Globus pallidus (tissue), 1 donor: ENCODE results near the gene HPCAL4.

Experiments
- DNase-seq: peaks from one replicate; pipeline ENCODE4 v3.0.0-alpha.2; 2015; ENCODE audit warnings: low spot score

HPCAL4 gene

DNA sequence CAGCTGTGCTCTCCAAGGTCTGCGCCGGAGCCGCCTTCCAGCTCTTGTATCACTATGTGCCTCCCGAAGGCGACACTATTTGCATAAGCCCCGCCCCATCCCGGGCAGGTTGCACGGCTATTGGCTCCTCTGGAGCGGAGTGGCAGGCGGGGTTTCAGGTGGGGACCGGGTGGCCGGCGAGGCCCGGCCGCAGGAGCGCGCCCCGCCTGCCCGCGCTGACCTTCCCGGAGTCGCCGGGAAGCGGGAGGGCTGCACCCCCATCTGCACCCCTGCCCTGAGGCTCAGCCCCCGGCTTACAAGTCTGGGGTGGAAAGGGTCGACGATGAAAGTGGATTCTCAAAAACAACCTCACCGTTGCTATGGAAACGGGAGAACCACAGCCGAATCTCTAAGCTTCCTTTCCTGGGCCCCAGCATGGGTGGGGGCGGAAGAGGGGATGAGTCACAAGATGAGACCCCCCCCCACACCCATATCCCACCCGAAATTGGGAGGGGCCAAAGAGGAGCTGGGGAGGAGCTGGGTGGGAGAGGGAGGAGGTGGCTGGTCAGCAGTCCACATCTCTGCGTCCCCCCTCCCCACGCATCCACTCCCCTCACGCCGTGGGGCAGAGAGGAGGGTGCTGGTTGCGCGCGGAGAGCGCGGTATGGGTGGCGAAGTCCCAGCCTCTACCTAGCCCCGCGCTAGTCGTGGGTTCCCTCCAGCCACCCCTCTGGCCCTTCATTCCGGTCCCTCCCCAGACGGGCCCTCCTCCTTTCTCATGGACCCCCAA lies at the start of gene HPCAL4:
Gene HPCAL4, minus strand, starts transcription at position 51 of the 769 bp plus-strand sequence. CDS start 6,830 bp downstream, outside the sequence.
- peak; percentile 75 for DNase-seq

GRCh38 chr1:39738622-39739366 lies 47.6 kb upstream of the HPCAL4 start, which contains the start of gene PPIE:
TSS of gene PPIE (plus strand) at chr1:39738882. CDS start at chr1:39738901, 19 bp downstream.
- peak; percentile 90 for DNase-seq

DNA sequence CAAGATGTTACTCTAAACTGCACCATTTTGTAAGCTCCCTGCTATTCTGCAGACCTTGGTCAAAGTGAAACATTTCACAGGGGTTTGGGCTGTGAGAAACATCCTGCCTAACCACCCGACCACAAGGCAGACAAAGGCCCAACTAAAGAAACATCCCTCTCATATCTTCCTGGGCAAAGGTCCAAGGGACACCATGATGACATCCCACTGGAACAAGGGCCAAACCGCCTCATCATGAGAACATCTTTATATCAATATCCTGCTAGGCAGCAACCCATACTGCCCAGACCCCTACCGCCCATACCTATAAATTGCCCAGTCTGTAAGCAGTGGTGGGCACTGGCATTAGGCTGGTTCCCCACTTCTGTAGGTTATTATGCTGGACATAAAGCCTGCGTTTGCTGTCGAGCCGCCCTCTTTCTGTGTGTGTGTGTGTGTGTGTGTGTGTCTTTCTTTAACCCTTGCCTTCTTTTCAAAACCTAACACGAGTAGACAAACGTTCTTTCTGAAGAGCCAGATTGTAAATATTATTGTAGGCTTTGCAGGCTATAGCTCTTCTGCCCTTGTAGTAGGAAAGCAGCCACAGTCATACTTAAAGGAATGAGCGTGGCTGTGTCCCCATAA lies 46.4 kb upstream of the HPCAL4 start:
- no peak for DNase-seq

DNA sequence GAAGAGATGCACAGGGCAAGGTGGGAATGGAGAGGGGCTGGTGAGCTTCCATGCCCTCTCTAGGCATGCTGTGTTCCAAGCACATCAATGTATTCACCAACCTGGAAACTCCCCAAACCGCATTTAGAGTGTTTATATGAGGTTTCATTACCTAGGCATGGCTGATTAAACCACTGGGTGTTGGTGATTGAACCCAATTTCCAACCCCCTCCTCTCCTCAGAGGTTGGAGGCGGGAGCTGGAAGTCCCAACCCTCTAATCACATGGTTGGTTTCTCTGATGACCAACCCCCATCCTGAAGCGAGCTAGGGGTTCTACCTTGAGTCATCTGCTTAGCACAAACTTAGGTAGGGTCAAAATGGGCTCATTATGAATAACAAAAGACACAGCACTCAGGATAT lies 44.5 kb upstream of the HPCAL4 start:
- DNase-seq = no peak

DNA sequence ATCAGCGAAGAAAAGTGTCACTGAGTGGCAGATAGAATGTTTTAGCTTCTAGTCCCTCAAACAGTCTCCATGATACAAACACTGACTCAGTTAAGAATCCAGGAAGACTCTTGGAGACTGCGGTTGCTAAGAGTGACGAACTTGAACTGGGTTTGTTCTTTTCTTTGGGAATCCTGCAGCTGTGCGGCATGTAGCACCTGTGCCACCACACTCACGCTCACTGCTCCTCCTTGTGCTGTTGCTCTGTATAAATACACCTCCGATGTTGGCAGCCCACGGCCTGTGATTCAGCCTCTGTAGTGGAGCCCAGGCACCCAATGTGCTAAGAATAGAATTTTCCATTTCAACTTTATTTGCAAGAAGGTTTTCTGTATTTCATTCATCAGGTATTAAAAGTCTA lies 41.9 kb upstream of the HPCAL4 start:
- DNase-seq = no peak

- DNase-seq = no peak
Observed at GRCh38 chr1:39732730-39733129, 41.5 kb upstream of the HPCAL4 start.

- DNase-seq = no peak
Observed at GRCh38 chr1:39729842-39730241, 38.6 kb upstream of the HPCAL4 start.

GRCh38 chr1:39729030-39729429 lies 37.8 kb upstream of the HPCAL4 start:
- no peak for DNase-seq

DNA sequence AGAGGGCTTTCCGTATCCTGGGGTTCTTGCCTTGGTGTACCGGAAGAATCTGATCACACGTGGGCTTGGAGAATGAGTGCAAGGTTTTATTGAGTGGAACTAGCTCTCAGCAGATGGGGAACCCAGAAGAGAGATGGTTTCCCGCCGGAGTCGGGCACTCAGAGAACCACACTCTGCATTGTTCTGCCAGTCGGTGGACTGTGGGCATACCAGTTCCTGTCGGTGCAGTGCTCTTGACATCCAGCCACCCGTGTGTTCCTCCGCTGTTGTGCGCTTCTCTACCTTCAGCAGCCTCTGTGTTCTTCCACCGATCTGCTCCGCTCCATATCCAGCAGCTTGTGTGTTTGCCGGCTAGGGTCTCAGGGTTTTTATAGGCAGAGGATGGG lies 36.7 kb upstream of the HPCAL4 start:
- DNase-seq = no peak

GRCh38 chr1:39727221-39727931 lies 36.1 kb upstream of the HPCAL4 start:
- no peak for DNase-seq

DNA sequence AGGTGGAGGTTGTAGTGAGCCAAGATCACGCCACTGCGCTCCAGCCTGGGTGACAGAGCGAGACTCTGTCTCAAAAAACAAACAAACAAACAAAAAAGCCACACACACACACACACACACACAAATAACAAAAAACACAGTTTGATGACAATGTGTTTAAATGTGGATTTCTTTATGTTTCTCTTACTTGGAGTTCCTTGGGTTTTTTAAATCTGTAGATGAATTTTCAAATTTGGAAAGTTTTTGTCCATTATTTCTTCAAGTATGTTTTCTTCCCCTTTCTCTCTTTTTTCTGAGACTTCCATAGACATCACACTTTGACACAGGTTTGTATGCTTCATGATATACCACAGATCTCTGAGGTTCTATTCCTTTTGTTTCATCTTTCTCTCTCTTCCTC lies 35.4 kb upstream of the HPCAL4 start:
- no peak for DNase-seq

- DNase-seq = no peak
Observed at GRCh38 chr1:39722495-39722894, 31.3 kb upstream of the HPCAL4 start.

DNA sequence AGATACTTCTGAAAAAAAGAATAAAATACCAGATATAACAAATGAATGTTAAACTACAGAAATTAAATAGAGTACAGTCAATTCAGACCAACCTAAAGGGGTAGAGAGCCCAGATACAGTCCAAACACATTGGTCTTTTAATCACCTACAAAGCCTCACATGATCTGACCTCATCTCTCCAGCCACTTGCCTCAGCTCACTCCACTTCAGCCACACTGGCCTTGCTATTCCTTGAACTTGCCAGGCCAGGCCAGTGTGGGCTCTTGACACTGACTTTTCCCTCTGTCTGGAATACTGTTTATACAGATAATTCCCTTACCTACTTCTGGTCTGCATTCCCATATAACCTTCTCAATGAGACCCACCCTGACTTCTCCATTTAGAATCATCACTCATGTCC lies 30.4 kb upstream of the HPCAL4 start:
- no peak for DNase-seq

GRCh38 chr1:39720094-39720999 lies 29.1 kb upstream of the HPCAL4 start:
- DNase-seq = peak; percentile 47

GRCh38 chr1:39717809-39718208 lies 26.6 kb upstream of the HPCAL4 start:
- no peak for DNase-seq

GRCh38 chr1:39713557-39713956 lies 22.3 kb upstream of the HPCAL4 start:
- DNase-seq = no peak

DNA sequence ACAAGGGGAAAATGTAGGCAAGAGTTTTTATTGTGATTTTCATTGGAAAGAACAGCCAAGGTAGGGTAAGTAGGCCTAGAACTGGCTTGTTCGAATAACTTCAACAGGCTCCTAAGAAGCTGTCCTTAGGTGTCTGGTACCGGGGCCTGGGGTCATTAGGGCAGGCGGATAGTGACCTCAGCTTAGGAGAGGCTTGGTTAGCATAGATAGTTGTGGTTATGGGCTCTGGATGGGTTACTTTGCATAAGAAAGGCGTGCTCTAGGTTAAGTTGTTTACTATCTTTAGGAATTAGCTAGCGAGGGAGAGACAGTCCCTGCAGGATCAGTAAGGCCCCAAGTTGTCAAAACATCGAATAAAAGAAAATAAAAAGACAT lies 20.7 kb upstream of the HPCAL4 start:
- no peak for DNase-seq

GRCh38 chr1:39711104-39711965 lies 20.1 kb upstream of the HPCAL4 start:
- no peak for DNase-seq

- DNase-seq = no peak
Observed at GRCh38 chr1:39707506-39707905, 16.3 kb upstream of the HPCAL4 start.

GRCh38 chr1:39704757-39705156 lies 13.5 kb upstream of the HPCAL4 start:
- no peak for DNase-seq
